ENCODE results near the gene CNPY1. TPM values are rescaled to one million over a fixed set of nuclear protein-coding genes. Genes with fewer than 3 reads are reported as not detected.

The CNPY1 gene
- total RNA-seq, 4 donors from 2014 or later, result 0.25 TPM; not detected in 3

Other genes starting within 250 kb of the CNPY1 start
- 10 to 100 TPM; 11.1 to 15.9 (median 14.0) TPM for gene INSIG1, start 248.7 kb downstream of the CNPY1 start, total RNA-seq
- 1 to 10 TPM in 1 of 4 donors, under 1 TPM in 3; 0.31 to 1.2 (median 0.65) TPM for gene EN2, start 88.4 kb downstream of the CNPY1 start, total RNA-seq
- gene RBM33, start 98.1 kb upstream of the CNPY1 start, total RNA-seq, result 10 to 100 TPM; 16.6 to 30.0 (median 28.1) TPM

Data from gastrocnemius medialis (tissue), 4 donors.